K562 (cell line): ENCODE measurements around the gene PALLD. TPM values are rescaled to one million over a fixed set of nuclear protein-coding genes. Genes with fewer than 3 reads are reported as not detected.

ENCODE experiments used
- ATAC-seq: fragments of 200-7000 bp; cut with Tn5 transposase; 3 replicates; pipeline ENCODE4 v1.9.1; 2020; ENCODE audit warnings: moderate library complexity
- BruUV-seq: library from RNA; stranded (reverse); fragments of 400-500 nt; replicated peaks from 2 replicates; lab custom pipeline; 2021; lab: Mats Ljungman, UMichigan
- CTCF ChIA-PET: fragments of 300-600 bp; formaldehyde crosslinking; extraction: SDS; loops from one replicate; lab custom pipeline; 2021; ENCODE audit warnings: low intra/inter-chr PET ratio; lab: Yijun Ruan, JAX
- POLR2A ChIA-PET: fragments of 300-600, 350-650 bp; sonication (Branson Sonifier 250); formaldehyde crosslinking; extraction: SDS; loops from one replicate; lab custom pipeline; 2021; ENCODE audit warnings: antibody characterized with exemption, inconsistent platforms; lab: Yijun Ruan, JAX
- DNase-seq, 4 experiments: peaks; one replicate each; pipeline versions ENCODE4 v3.0.0 to v3.0.0-alpha.2; 2011 to 2018; ENCODE audit warnings: low spot score in 3 of 4, mixed read lengths in 3 of 4; ENCODE audit errors: extremely low read depth in 1 of 4
- FAIRE-seq: peaks from 2 replicates; lab custom pipeline; 2011; peaks lifted over from hg19 to GRCh38; lab: Jason Lieb, UNC
- H2AFZ ChIP-seq: 2 replicates; pipeline ENCODE4 v1.6.0; 2011; ENCODE audit warnings: low read depth, low read length, control low read depth, inconsistent platforms
- H3K27ac ChIP-seq: fragments of 200-600 bp; 3 replicates; pipeline ENCODE4 v1.8.0; 2011; ENCODE audit warnings: low read depth, mild to moderate bottlenecking, control low read depth, inconsistent platforms, low read length, moderate library complexity, mixed read lengths; ENCODE audit errors: extremely low read depth
- H3K27me3 ChIP-seq, 2 experiments: fragments of 300-600 bp in 1 of 2; 2 replicates in 1 of 2; 3 replicates in 1 of 2; pipeline versions ENCODE4 v1.6.0 to v1.8.0; 2011; ENCODE audit warnings: inconsistent platforms in 2 of 2, low read length in 2 of 2, mild to moderate bottlenecking in 1 of 2, mixed read lengths in 1 of 2, moderate library complexity in 1 of 2; ENCODE audit not compliant: control insufficient read depth in 2 of 2, insufficient read depth in 2 of 2
- H3K36me3 ChIP-seq: fragments of 300-600 bp; 3 replicates; pipeline ENCODE4 v1.8.0; 2011; ENCODE audit warnings: mild to moderate bottlenecking, low read length, inconsistent platforms; ENCODE audit not compliant: control insufficient read depth, insufficient read depth
- H3K4me1 ChIP-seq, 2 experiments: fragments of 200-600 bp in 1 of 2; replicated peaks in 1 of 2; 2 replicates in 1 of 2; 3 replicates in 1 of 2; pipeline versions ENCODE4 v1.5.1 to v1.8.0; 2011; ENCODE audit warnings: inconsistent platforms in 2 of 2, low read length in 2 of 2, mild to moderate bottlenecking in 1 of 2, mixed read lengths in 1 of 2, moderate library complexity in 1 of 2; ENCODE audit not compliant: control insufficient read depth in 2 of 2, insufficient read depth in 2 of 2
- H3K4me2 ChIP-seq: 2 replicates; pipeline ENCODE4 v1.6.1; 2011; ENCODE audit warnings: low read length, control low read depth, inconsistent platforms, mixed read lengths; ENCODE audit not compliant: insufficient read depth
- H3K4me3 ChIP-seq: fragments of 200-600 bp; sonication (generic), shearing (Covaris generic); 2 replicates; pipeline ENCODE4 v1.5.1; 2016; ENCODE audit warnings: control low read depth, inconsistent platforms
- H3K79me2 ChIP-seq: fragments of 200-600 bp; 3 replicates; pipeline ENCODE4 v1.8.0; 2011; ENCODE audit warnings: low read length, inconsistent platforms; ENCODE audit not compliant: control insufficient read depth, insufficient read depth
- H3K9ac ChIP-seq, 2 experiments: 2 replicates each; pipeline versions ENCODE4 v1.6.0 to v1.6.1; 2011; ENCODE audit warnings: low read depth in 2 of 2, low read length in 2 of 2, control low read depth in 1 of 2, inconsistent platforms in 1 of 2, mild to moderate bottlenecking in 1 of 2, mixed read lengths in 1 of 2; ENCODE audit not compliant: insufficient read depth in 1 of 2
- H3K9me1 ChIP-seq: one replicate; pipeline ENCODE4 v1.6.0; 2011; ENCODE audit warnings: inconsistent platforms, mild to moderate bottlenecking, low read length, moderate library complexity; ENCODE audit not compliant: control insufficient read depth, insufficient read depth
- H3K9me3 ChIP-seq: replicated peaks from 2 replicates; pipeline ENCODE4 v1.5.1; 2011; ENCODE audit warnings: low read depth, low read length, inconsistent platforms; ENCODE audit not compliant: control insufficient read depth, insufficient read depth
- H4K20me1 ChIP-seq: replicated peaks from 2 replicates; pipeline ENCODE4 v1.6.1; 2011; ENCODE audit warnings: low read length, inconsistent platforms, mixed read lengths; ENCODE audit not compliant: control insufficient read depth, insufficient read depth
- CBX1 ChIP-seq: sonication (generic); IDR thresholded peaks from 2 replicates; pipeline ENCODE4 v1.6.1; 2016; ENCODE audit warnings: antibody characterized with exemption, low read depth, mild to moderate bottlenecking
- CCNT2 ChIP-seq: IDR thresholded peaks from 2 replicates; pipeline ENCODE4 v1.6.1; 2011; ENCODE audit warnings: borderline replicate concordance, low read depth, mild to moderate bottlenecking, moderate library complexity, mixed read lengths, low read length; ENCODE audit not compliant: insufficient read length; ENCODE audit errors: extremely low read depth
- E2F3 ChIP-seq: fragments of 250-450 bp; sonication (Bioruptor Pico); IDR thresholded peaks from 2 replicates; pipeline ENCODE4 v1.4.0; 2020; ENCODE audit warnings: mild to moderate bottlenecking
- KLF1 ChIP-seq: fragments of 450-650 bp; IDR thresholded peaks from 2 replicates; pipeline ENCODE4 v1.6.1; 2016; ENCODE audit warnings: missing genetic modification characterization, missing compliant biosample characterization
- MAZ ChIP-seq, 2 experiments: fragments of 450-650 bp in 1 of 2; sonication (generic) in 1 of 2; formaldehyde crosslinking; IDR thresholded peaks in 1 of 2; conservative IDR thresholded peaks in 1 of 2; 2 replicates each; pipeline versions ENCODE4 v1.4.0 to v1.5.0; 2020; ENCODE audit warnings: mild to moderate bottlenecking in 1 of 2, missing genetic modification reagents in 1 of 2
- POU5F1 ChIP-seq: fragments of 150-350 bp; IDR thresholded peaks from 2 replicates; pipeline ENCODE4 v1.6.1; 2014; ENCODE audit warnings: borderline replicate concordance, low read length, low read depth, mild to moderate bottlenecking; ENCODE audit not compliant: partially characterized antibody
- SNRNP70 ChIP-seq: fragments of 200-400 bp; formaldehyde crosslinking; optimal IDR thresholded peaks from 2 replicates; pipeline ENCODE3; 2017; ENCODE audit warnings: low read depth, low read length
- TRIM24 ChIP-seq, 2 experiments: fragments of 450-650 bp; IDR thresholded peaks; 2 replicates each; pipeline ENCODE4 v1.6.1; 2016
- ZNF121 ChIP-seq: sonication (generic); formaldehyde crosslinking; conservative IDR thresholded peaks from 2 replicates; pipeline ENCODE4 v1.8.0; 2022; ENCODE audit warnings: missing genetic modification reagents
- ZNF274 ChIP-seq: IDR thresholded peaks from 2 replicates; pipeline ENCODE4 v1.6.1; 2011; ENCODE audit warnings: low read depth, mild to moderate bottlenecking, low read length, moderate library complexity, borderline replicate concordance
- ZNF3 ChIP-seq: fragments of 250-450 bp; sonication (Bioruptor Pico); IDR thresholded peaks from 2 replicates; pipeline ENCODE4 v1.5.0; 2021; ENCODE audit warnings: mild to moderate bottlenecking, moderate library complexity
- WGBS: fragments of 100-300 bp; shearing (Covaris generic); methylation state at CpG from one replicate; pipeline ENCODE4 v1.1.6; 2016; ENCODE audit warnings: low coverage, mixed read lengths; ENCODE audit not compliant: insufficient coverage; ENCODE audit errors: missing lambda C conversion rate; 5-methylcytosine and 5-hydroxymethylcytosine counted together
- in situ Hi-C: fragments of 300-500 bp; cut with MboI; formaldehyde crosslinking; loops from 4 replicates; pipeline ENCODE4 v1.15.0; 2018; ENCODE audit warnings: inconsistent platforms, mixed read lengths
- intact Hi-C: fragments of 100-400 bp; cut with micrococcal nuclease; formaldehyde crosslinking; loops from 2 replicates; pipeline ENCODE4 v1.14.2; 2022
- polyA plus RNA-seq, 8 experiments: library from polyadenylated mRNA; depleted of rRNA in 4 of 8; stranded (reverse) in 5 of 8; unstranded in 3 of 8; fragments of >200 nt; fragmentation: Nextera tagmentation in 2 of 8; fragmentation: Illumina TruSeq in 1 of 8; extraction: Ambion mirVana in 2 of 8; extraction: Trizol in 1 of 8; gene quantifications; 2 replicates each; pipeline versions ENCODE4 v1.2.1 to v1.2.3, GENCODE V29; 2011 to 2014; ENCODE audit warnings: inconsistent platforms in 1 of 8, missing spikeins in 1 of 8
- total RNA-seq, 7 experiments: library from RNA; depleted of rRNA in 6 of 7; stranded (reverse); fragments of >200 nt in 6 of 7; fragmentation: Illumina TruSeq in 2 of 7; extraction: Trizol in 2 of 7; gene quantifications; 2 replicates each; pipeline versions ENCODE4 v1.2.1 to v1.2.3, GENCODE V29; 2011 to 2021; ENCODE audit warnings: low replicate concordance in 1 of 7
- TF ChIP-seq, protein P1 (sequence below): fragments of 450-650 bp; IDR thresholded peaks from 2 replicates; pipeline ENCODE4 v1.7.1; 2018; ENCODE audit warnings: mild to moderate bottlenecking, low read depth; ENCODE audit not compliant: partially characterized antibody
- TF ChIP-seq, protein P2 (sequence below): sonication (generic); formaldehyde crosslinking; IDR thresholded peaks from 2 replicates; pipeline ENCODE4 v1.8.0; 2022; ENCODE audit warnings: mild to moderate bottlenecking, missing genetic modification reagents
- TF ChIP-seq, protein P3 (sequence below): fragments of 200-800 bp; sonication (Bioruptor generic); IDR thresholded peaks from 2 replicates; pipeline ENCODE4 v1.6.1; 2017; ENCODE audit warnings: missing genetic modification characterization, missing compliant biosample characterization
- TF ChIP-seq, protein P4 (sequence below), 2 experiments: IDR thresholded peaks in 1 of 2; conservative IDR thresholded peaks in 1 of 2; 2 replicates each; pipeline ENCODE4 v1.6.1; 2016; ENCODE audit warnings: low read depth in 2 of 2, mild to moderate bottlenecking in 1 of 2, missing compliant biosample characterization in 1 of 2, missing genetic modification characterization in 1 of 2, moderate library complexity in 1 of 2

The PALLD gene
- total and polyA plus RNA-seq, 9 of the 15 experiments (the other 6 are each of a cell fraction or from before 2014, with no cell fraction given) = 0.01 to 0.35 (median 0.06) TPM; not detected in 3

DNA sequence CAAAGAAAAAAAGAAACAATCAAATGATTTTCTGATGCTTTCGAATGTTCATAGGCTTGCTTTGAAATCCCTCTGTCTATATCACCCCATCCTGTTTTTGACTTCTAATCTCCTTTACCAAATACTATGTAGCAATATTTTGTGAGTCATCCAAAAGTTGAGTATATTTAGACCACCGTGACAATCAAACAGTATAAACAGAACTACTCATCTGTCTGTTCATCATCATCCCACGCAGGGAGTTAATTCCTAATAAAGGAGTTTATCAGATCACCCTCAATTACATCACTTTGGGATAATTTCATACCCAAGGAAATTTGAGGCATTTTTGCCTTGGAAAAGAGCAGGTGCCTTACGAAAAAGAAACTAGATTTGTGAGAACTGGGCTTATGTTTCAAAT lies 300.3 kb downstream of the PALLD start:
- Histone ChIP-seq H3K36me3 (no peaks in the 10 kb centered on the region), H3K4me2 (no peak overlapping the region), H3K9ac (no peak overlapping the region), H3K4me1 (no peaks in the 10 kb centered on the region), H4K20me1 (no peaks in the 10 kb centered on the region), H3K4me3 (no peak overlapping the region), H3K9me1 (no peaks in the 10 kb centered on the region), H3K27me3 (peaks cover 0 to 5% of the 10 kb centered on the region in 2 experiments; a peak in 1 of 5 replicates), H3K9me3 (no peaks in the 10 kb centered on the region), H3K27ac (no peak overlapping the region), H3K79me2 (no peaks in the 10 kb centered on the region), H2AFZ (no peak overlapping the region)
- TF ChIP-seq, protein P1, sequence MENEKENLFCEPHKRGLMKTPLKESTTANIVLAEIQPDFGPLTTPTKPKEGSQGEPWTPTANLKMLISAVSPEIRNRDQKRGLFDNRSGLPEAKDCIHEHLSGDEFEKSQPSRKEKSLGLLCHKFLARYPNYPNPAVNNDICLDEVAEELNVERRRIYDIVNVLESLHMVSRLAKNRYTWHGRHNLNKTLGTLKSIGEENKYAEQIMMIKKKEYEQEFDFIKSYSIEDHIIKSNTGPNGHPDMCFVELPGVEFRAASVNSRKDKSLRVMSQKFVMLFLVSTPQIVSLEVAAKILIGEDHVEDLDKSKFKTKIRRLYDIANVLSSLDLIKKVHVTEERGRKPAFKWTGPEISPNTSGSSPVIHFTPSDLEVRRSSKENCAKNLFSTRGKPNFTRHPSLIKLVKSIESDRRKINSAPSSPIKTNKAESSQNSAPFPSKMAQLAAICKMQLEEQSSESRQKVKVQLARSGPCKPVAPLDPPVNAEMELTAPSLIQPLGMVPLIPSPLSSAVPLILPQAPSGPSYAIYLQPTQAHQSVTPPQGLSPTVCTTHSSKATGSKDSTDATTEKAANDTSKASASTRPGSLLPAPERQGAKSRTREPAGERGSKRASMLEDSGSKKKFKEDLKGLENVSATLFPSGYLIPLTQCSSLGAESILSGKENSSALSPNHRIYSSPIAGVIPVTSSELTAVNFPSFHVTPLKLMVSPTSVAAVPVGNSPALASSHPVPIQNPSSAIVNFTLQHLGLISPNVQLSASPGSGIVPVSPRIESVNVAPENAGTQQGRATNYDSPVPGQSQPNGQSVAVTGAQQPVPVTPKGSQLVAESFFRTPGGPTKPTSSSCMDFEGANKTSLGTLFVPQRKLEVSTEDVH = no peak
- no peak for TF ChIP-seq POU5F1
- TF ChIP-seq KLF1 (tag) = no peak
- no peak for TF ChIP-seq ZNF121 (CRISPR knock-in tag)
- TF ChIP-seq, protein P2, sequence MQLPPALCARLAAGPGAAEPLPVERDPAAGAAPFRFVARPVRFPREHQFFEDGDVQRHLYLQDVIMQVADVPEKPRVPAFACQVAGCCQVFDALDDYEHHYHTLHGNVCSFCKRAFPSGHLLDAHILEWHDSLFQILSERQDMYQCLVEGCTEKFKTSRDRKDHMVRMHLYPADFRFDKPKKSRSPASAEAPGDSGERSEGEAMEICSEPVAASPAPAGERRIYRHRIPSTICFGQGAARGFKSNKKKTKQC (CRISPR knock-in tag) = no peak
- TF ChIP-seq, protein P3, sequence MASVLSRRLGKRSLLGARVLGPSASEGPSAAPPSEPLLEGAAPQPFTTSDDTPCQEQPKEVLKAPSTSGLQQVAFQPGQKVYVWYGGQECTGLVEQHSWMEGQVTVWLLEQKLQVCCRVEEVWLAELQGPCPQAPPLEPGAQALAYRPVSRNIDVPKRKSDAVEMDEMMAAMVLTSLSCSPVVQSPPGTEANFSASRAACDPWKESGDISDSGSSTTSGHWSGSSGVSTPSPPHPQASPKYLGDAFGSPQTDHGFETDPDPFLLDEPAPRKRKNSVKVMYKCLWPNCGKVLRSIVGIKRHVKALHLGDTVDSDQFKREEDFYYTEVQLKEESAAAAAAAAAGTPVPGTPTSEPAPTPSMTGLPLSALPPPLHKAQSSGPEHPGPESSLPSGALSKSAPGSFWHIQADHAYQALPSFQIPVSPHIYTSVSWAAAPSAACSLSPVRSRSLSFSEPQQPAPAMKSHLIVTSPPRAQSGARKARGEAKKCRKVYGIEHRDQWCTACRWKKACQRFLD (CRISPR knock-in tag) = no peak
- TF ChIP-seq ZNF3 = no peak
- no peak for TF ChIP-seq CCNT2
- TF ChIP-seq E2F3 (CRISPR knock-in tag) = no peak
- TF ChIP-seq CBX1 = no peak
- no peak for TF ChIP-seq MAZ (CRISPR knock-in tag; conservative IDR thresholded peaks at IDR 0.05 in 1 of 2, IDR thresholded peaks at IDR 0.05 in 1 of 2)
- TF ChIP-seq, protein P4, sequence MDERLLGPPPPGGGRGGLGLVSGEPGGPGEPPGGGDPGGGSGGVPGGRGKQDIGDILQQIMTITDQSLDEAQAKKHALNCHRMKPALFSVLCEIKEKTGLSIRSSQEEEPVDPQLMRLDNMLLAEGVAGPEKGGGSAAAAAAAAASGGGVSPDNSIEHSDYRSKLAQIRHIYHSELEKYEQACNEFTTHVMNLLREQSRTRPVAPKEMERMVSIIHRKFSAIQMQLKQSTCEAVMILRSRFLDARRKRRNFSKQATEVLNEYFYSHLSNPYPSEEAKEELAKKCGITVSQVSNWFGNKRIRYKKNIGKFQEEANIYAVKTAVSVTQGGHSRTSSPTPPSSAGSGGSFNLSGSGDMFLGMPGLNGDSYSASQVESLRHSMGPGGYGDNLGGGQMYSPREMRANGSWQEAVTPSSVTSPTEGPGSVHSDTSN (CRISPR knock-in tag; IDR thresholded peaks at IDR 0.05; ENCODE audit: low read depth) = no peak
- TF ChIP-seq, protein P4 (tag; conservative IDR thresholded peaks at IDR 0.05; ENCODE audit: low read depth) = no peak
- no peak for TF ChIP-seq TRIM24 (IDR thresholded peaks at IDR 0.05)
- TF ChIP-seq ZNF274 = no peak
- TF ChIP-seq SNRNP70 = no peak
- WGBS = 0% methylated on average over 4 of the region's 4 CpGs
- ChIA-PET POLR2A (no interaction called here), CTCF (no interaction called here)
- in situ Hi-C loops = no loop called here
- ATAC-seq (no peak), DNase-seq (no peak), FAIRE-seq (no peak)
- no TSS peak for BruUV-seq
- intact Hi-C loops = no loop called here
